Right atrium auricular region (tissue), 2 donors: ENCODE measurements around the gene TXLNA. TPM values are rescaled to one million over a fixed set of nuclear protein-coding genes. Genes with fewer than 3 reads are reported as not detected.

Experiments used
- DNase-seq: peaks from one replicate; pipeline ENCODE4 v3.0.0-alpha.2; 2019; ENCODE audit warnings: low spot score
- H3K27ac ChIP-seq, 2 donors: fragments of 200-600 bp; sonication (generic); 1 replicate in 1 of 2; 2 replicates in 1 of 2; pipeline ENCODE4 v1.5.1; 2016 to 2019
- H3K27me3 ChIP-seq, 2 donors: fragments of 200-600 bp; sonication (generic); one replicate each; pipeline versions ENCODE4 v1.5.1 to v1.6.0; 2017 to 2019
- H3K36me3 ChIP-seq: fragments of 200-600 bp; sonication (generic); one replicate; pipeline ENCODE4 v1.5.1; 2016
- H3K4me1 ChIP-seq, 2 donors: fragments of 200-600 bp; sonication (generic); one replicate each; pipeline versions ENCODE4 v1.5.1 to v1.6.0; 2017 to 2019
- H3K4me3 ChIP-seq, 2 donors: fragments of 200-600 bp; sonication (generic); 1 replicate in 1 of 2; 2 replicates in 1 of 2; pipeline ENCODE4 v1.5.1; 2017 to 2019; ENCODE audit warnings: mild to moderate bottlenecking in 1 of 2, moderate library complexity in 1 of 2
- H3K9me3 ChIP-seq, 2 donors: fragments of 200-600 bp; sonication (generic); one replicate each; pipeline ENCODE4 v1.5.1; 2019
- total RNA-seq, 2 donors: library from RNA; depleted of rRNA; stranded (reverse); fragments of >200 nt; gene quantifications; one replicate each; pipeline ENCODE4 v1.1.0, GENCODE V29; 2016
- TF ChIP-seq, protein P1 (sequence below), 2 donors: fragments of 200-600 bp; sonication (generic); IDR thresholded peaks; one replicate each; pipeline ENCODE4 v1.5.1; 2019; ENCODE audit warnings: antibody characterized with exemption in 2 of 2

TXLNA gene
- total RNA-seq, 2 donors from 2014 or later, result 16.1 to 29.4 TPM

GRCh38 chr1:32170991-32171390 lies 8.5 kb upstream of the TXLNA start:
- DNase-seq, result no peak
- Histone ChIP-seq H3K4me3 (no peak overlapping the region), H3K4me1 (no peaks in the 10 kb centered on the region), H3K27me3 (no peaks in the 10 kb centered on the region), H3K9me3 (no peaks in the 10 kb centered on the region), H3K27ac (no peak overlapping the region), H3K36me3 (peaks cover 75% of the 10 kb centered on the region)
- TF ChIP-seq, protein P1, sequence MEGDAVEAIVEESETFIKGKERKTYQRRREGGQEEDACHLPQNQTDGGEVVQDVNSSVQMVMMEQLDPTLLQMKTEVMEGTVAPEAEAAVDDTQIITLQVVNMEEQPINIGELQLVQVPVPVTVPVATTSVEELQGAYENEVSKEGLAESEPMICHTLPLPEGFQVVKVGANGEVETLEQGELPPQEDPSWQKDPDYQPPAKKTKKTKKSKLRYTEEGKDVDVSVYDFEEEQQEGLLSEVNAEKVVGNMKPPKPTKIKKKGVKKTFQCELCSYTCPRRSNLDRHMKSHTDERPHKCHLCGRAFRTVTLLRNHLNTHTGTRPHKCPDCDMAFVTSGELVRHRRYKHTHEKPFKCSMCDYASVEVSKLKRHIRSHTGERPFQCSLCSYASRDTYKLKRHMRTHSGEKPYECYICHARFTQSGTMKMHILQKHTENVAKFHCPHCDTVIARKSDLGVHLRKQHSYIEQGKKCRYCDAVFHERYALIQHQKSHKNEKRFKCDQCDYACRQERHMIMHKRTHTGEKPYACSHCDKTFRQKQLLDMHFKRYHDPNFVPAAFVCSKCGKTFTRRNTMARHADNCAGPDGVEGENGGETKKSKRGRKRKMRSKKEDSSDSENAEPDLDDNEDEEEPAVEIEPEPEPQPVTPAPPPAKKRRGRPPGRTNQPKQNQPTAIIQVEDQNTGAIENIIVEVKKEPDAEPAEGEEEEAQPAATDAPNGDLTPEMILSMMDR (IDR thresholded peaks at IDR 0.05), result no peak

DNA sequence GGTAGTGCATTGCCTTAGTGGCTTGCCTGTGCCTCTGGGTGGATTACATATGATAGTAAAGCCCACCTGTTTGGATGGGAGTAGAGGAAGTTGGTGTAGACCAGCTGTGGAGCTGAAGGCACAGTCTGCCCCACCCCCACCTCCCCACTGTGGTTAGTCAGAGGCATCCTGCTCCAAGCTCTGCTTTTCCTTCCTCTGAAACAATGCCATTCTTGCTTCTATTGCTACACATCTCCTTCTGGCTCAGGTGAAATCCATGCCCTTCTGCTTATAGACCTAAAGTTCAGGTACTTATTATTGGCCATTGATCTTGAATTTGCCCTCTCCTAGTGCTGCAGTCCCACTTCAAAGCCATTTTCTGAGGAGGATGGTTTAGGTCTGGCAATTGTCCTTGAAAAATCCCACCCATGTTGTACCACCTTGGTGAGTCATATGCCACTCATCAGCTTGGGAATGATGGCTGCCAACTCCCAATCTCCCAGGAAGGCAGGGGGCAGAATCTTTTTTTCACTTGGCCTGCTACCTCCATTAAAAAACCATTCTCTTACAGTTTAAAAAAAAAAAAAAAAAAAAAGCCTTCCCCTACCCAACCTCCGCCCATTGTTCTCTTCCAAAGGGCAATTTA lies 6.7 kb upstream of the TXLNA start:
- no peaks in the 10 kb centered on the region for H3K9me3 ChIP-seq
- peaks cover 57% of the 10 kb centered on the region for H3K36me3 ChIP-seq
- DNase-seq, result no peak
- no peaks in the 10 kb centered on the region for H3K4me1 ChIP-seq
- H3K27me3 ChIP-seq, result no peaks in the 10 kb centered on the region
- no peak overlapping the region for H3K4me3 ChIP-seq
- H3K27ac ChIP-seq, result no peak overlapping the region
- TF ChIP-seq, protein P1 (IDR thresholded peaks at IDR 0.05), result no peak

DNA sequence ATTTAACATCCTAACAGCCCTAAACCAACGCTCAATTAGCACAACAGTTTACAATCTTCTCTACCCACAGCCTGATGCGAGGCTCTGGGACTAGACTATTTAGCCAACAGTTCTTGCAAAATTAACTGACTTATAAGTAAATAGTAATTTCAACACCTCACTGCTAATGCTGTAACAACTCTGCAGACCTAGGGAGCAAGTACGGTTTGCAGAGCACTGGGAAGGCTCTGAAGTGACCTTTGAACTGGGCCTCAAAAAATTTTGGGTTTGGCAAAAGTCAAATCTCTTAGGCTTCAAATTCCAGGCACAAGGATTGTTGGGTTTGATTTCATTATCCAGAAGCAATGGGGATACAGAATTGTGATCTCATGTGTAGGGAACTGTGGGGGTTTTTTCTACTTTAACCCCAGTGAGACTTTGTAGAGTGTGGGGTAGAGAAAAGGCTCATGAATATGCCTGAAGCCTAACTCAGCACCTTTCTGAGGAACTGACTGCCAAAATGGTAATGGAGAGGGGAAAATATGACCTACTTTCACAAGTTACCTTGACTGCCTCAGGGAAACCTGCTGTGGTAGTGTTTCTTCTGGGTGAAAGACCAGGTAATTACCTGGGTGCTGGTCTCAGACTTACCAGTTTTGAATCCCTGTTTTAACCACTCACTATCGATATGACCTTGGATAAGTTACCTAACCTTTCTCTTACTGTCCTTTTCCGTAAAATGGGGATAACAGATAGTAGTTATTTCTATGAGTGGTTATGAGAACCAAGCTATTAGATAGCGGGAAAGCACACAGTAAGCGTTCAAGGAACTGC lies 889 bp upstream of the TXLNA start:
- peaks cover 15% of the 10 kb centered on the region for H3K36me3 ChIP-seq
- H3K4me3 ChIP-seq, result peak overlapping the region in 1 of 2 donors; percentile 64
- no peaks in the 10 kb centered on the region for H3K27me3 ChIP-seq
- H3K27ac ChIP-seq, result peak overlapping the region; percentile 93 to 96
- H3K4me1 ChIP-seq, result peaks cover 0 to 35% of the 10 kb centered on the region in 2 donors
- no peak for DNase-seq
- no peaks in the 10 kb centered on the region for H3K9me3 ChIP-seq
- TF ChIP-seq, protein P1 (IDR thresholded peaks at IDR 0.05), result no peak

- Histone ChIP-seq H3K27me3 (no peaks in the 10 kb centered on the region), H3K27ac (peak overlapping the region; percentile 93 to 96), H3K4me3 (peak overlapping the region; percentile 63 to 64), H3K9me3 (no peaks in the 10 kb centered on the region), H3K4me1 (peaks cover 0 to 40% of the 10 kb centered on the region in 2 donors), H3K36me3 (peaks cover 17% of the 10 kb centered on the region)
- TF ChIP-seq, protein P1 (IDR thresholded peaks at IDR 0.05), result no peak
- no peak for DNase-seq
Observed at GRCh38 chr1:32179193-32179442, 357 bp upstream of the TXLNA start.

DNA sequence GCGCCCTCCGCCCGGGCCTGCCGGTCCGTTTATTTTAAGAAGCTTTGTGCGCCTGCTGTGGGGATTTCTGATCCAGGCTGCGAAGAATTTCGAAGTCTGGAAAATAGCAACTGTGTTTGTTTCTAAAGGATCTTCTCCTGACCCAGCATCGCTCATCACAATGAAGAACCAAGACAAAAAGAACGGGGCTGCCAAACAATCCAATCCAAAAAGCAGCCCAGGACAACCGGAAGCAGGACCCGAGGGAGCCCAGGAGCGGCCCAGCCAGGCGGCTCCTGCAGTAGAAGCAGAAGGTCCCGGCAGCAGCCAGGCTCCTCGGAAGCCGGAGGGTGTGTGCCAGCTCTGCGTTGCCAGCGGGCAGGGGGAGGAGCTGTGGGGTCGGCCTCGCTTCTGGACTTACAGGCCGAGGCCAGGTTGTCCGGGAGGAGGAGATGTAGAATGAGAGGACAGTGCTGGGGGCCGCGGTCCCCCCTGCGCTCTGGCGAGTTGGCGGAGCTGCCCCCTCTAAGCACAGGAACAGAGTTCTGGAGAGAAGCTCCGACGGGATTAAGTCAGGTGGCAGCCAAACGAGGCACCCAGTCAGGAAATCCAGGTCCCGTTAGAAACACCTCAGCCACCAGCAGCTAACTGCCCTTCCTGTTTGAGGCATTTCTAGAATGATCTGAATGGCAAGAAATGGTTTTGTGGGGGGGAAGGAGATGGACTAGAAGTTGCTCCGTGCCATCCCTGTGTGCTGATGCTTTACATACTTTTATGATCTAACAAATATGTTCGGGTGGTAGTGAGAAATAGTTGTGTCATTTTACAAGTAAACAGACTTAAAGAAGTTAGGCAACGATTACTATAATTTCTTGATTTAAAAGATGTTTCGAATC lies 948 bp downstream of the TXLNA start:
- H3K4me1 ChIP-seq, result peaks cover 0 to 49% of the 10 kb centered on the region in 2 donors

More for the DNA sequence above, 948 bp downstream of the TXLNA start:
- peak overlapping the region; percentile 93 to 96 for H3K27ac ChIP-seq
- H3K27me3 ChIP-seq, result no peaks in the 10 kb centered on the region
- no peaks in the 10 kb centered on the region for H3K9me3 ChIP-seq
- peaks cover 27% of the 10 kb centered on the region for H3K36me3 ChIP-seq
- TF ChIP-seq, protein P1 (IDR thresholded peaks at IDR 0.05), result no peak
- DNase-seq, result no peak
- peak overlapping the region; percentile 63 to 64 for H3K4me3 ChIP-seq
